ENCODE results near the gene SERPINB13. TPM values are rescaled to one million over a fixed set of nuclear protein-coding genes. Genes with fewer than 3 reads are reported as not detected.

Gene SERPINB13
- polyA plus RNA-seq, 1 donor from 2014 or later = not detected

- H3F3A ChIP-seq (ENCODE audit: insufficient read depth, low read length, poor library complexity, severe bottlenecking) = no peaks in the 10 kb centered on the region
- H3K36me3 ChIP-seq (ENCODE audit: insufficient read depth, low read length) = no peaks in the 10 kb centered on the region
- H3K4me2 ChIP-seq (ENCODE audit: low read length) = no peak within 1 kb of the TSS
- TF ChIP-seq SMC3 (conservative IDR thresholded peaks at IDR 0.05; ENCODE audit: poor library complexity) (no peak), RAD21 (conservative IDR thresholded peaks at IDR 0.05) (no peak), REST (IDR thresholded peaks at IDR 0.05; ENCODE audit: borderline replicate concordance) (no peak), TAF1 (IDR thresholded peaks at IDR 0.05; ENCODE audit: low read depth) (no peak), EZH2 (IDR thresholded peaks at IDR 0.05; ENCODE audit: borderline replicate concordance, insufficient read depth, low read length, poor library complexity, severe bottlenecking) (no peak), MXI1 (conservative IDR thresholded peaks at IDR 0.05; ENCODE audit: poor library complexity, severe bottlenecking) (no peak), EP300 (conservative IDR thresholded peaks at IDR 0.05; ENCODE audit: poor library complexity, severe bottlenecking) (no peak), POLR2AphosphoS5 (IDR thresholded peaks at IDR 0.05) (no peak)
- TF ChIP-seq, protein P1, sequence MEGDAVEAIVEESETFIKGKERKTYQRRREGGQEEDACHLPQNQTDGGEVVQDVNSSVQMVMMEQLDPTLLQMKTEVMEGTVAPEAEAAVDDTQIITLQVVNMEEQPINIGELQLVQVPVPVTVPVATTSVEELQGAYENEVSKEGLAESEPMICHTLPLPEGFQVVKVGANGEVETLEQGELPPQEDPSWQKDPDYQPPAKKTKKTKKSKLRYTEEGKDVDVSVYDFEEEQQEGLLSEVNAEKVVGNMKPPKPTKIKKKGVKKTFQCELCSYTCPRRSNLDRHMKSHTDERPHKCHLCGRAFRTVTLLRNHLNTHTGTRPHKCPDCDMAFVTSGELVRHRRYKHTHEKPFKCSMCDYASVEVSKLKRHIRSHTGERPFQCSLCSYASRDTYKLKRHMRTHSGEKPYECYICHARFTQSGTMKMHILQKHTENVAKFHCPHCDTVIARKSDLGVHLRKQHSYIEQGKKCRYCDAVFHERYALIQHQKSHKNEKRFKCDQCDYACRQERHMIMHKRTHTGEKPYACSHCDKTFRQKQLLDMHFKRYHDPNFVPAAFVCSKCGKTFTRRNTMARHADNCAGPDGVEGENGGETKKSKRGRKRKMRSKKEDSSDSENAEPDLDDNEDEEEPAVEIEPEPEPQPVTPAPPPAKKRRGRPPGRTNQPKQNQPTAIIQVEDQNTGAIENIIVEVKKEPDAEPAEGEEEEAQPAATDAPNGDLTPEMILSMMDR (IDR thresholded peaks at IDR 0.05; ENCODE audit: poor library complexity, severe bottlenecking) = no peak
- H3K9ac ChIP-seq (ENCODE audit: low read length) = no peak within 1 kb of the TSS
- no peaks in the 10 kb centered on the region for H3K79me2 ChIP-seq (replicated peaks; ENCODE audit: insufficient read depth, low read length)
- no peaks in the 10 kb centered on the region for H4K20me1 ChIP-seq (ENCODE audit: insufficient read depth)
- no peak within 1 kb of the TSS for H3K27ac ChIP-seq (ENCODE audit: low read length)
- no peaks in the 10 kb centered on the region for H3K9me3 ChIP-seq (ENCODE audit: low read length)
- H3K4me3 ChIP-seq (ENCODE audit: low read length) = no peak within 1 kb of the TSS
- no peak within 1 kb of the TSS for H2AFZ ChIP-seq (ENCODE audit: low read depth, low read length)
- H3K27me3 ChIP-seq (ENCODE audit: insufficient read depth, low read depth, low read length) = no peaks in the 10 kb centered on the region
- H3K9me2 ChIP-seq (ENCODE audit: insufficient read depth, low read length) = no peaks in the 10 kb centered on the region
These were observed 45.1 kb upstream of the SERPINB13 start, which contains the start of gene SERPINB12 for GRCh38 chr18:63542069-63542468. SERPINB12 (plus strand) TSS chr18:63542369; CDS start chr18:63556160, 13,791 bp downstream.

GRCh38 chr18:63544017-63544416, 43.1 kb upstream of the SERPINB13 start:
- H3K79me2 ChIP-seq (replicated peaks; ENCODE audit: insufficient read depth, low read length) = no peaks in the 10 kb centered on the region
- H3K4me2 ChIP-seq (ENCODE audit: low read length) = no peak overlapping the region
- H4K20me1 ChIP-seq (ENCODE audit: insufficient read depth) = no peaks in the 10 kb centered on the region
- TF ChIP-seq, protein P1 (IDR thresholded peaks at IDR 0.05; ENCODE audit: poor library complexity, severe bottlenecking) = no peak
- TF ChIP-seq TAF1 (IDR thresholded peaks at IDR 0.05; ENCODE audit: low read depth) = no peak
- TF ChIP-seq POLR2AphosphoS5 (IDR thresholded peaks at IDR 0.05) = no peak
- TF ChIP-seq REST (IDR thresholded peaks at IDR 0.05; ENCODE audit: borderline replicate concordance) = no peak
- TF ChIP-seq SMC3 (conservative IDR thresholded peaks at IDR 0.05; ENCODE audit: poor library complexity) = no peak
- no peak for TF ChIP-seq MXI1 (conservative IDR thresholded peaks at IDR 0.05; ENCODE audit: poor library complexity, severe bottlenecking)
- TF ChIP-seq EP300 (conservative IDR thresholded peaks at IDR 0.05; ENCODE audit: poor library complexity, severe bottlenecking) = no peak
- TF ChIP-seq RAD21 (conservative IDR thresholded peaks at IDR 0.05) = no peak
- TF ChIP-seq EZH2 (IDR thresholded peaks at IDR 0.05; ENCODE audit: borderline replicate concordance, insufficient read depth, low read length, poor library complexity, severe bottlenecking) = no peak
- no peaks in the 10 kb centered on the region for H3K27me3 ChIP-seq (ENCODE audit: insufficient read depth, low read depth, low read length)
- H3K36me3 ChIP-seq (ENCODE audit: insufficient read depth, low read length) = no peaks in the 10 kb centered on the region
- H2AFZ ChIP-seq (ENCODE audit: low read depth, low read length) = no peak overlapping the region
- no peak overlapping the region for H3K9ac ChIP-seq (ENCODE audit: low read length)
- H3K9me2 ChIP-seq (ENCODE audit: insufficient read depth, low read length) = no peaks in the 10 kb centered on the region
- no peaks in the 10 kb centered on the region for H3K9me3 ChIP-seq (ENCODE audit: low read length)
- no peaks in the 10 kb centered on the region for H3F3A ChIP-seq (ENCODE audit: insufficient read depth, low read length, poor library complexity, severe bottlenecking)
- H3K27ac ChIP-seq (ENCODE audit: low read length) = no peak overlapping the region
- H3K4me3 ChIP-seq (ENCODE audit: low read length) = no peak overlapping the region
